Thymus (tissue), 11 donors: ENCODE results near the gene PALD1. TPM values are rescaled to one million over a fixed set of nuclear protein-coding genes. Genes with fewer than 3 reads are reported as not detected.

ENCODE experiments used
- DNase-seq, 9 donors: peaks; one replicate each; pipeline ENCODE4 v3.0.0-alpha.2; 2013; ENCODE audit warnings: low spot score in 9 of 9, low read depth in 6 of 9, missing footprints in 1 of 9
- H3K27ac ChIP-seq, 2 donors: one replicate each; pipeline ENCODE4 v1.5.1; 2013; ENCODE audit warnings: control low read depth in 1 of 2, low read depth in 1 of 2, low read length in 1 of 2, mild to moderate bottlenecking in 1 of 2, moderate library complexity in 1 of 2
- H3K27me3 ChIP-seq, 2 donors: one replicate each; pipeline ENCODE4 v1.5.1; 2013; ENCODE audit warnings: low read length in 1 of 2; ENCODE audit not compliant: control insufficient read depth in 2 of 2, insufficient read depth in 1 of 2
- H3K36me3 ChIP-seq, 2 donors: one replicate each; pipeline ENCODE4 v1.5.1; 2013; ENCODE audit warnings: low read length in 1 of 2, mild to moderate bottlenecking in 1 of 2, moderate library complexity in 1 of 2; ENCODE audit not compliant: control insufficient read depth in 2 of 2, insufficient read depth in 2 of 2
- H3K4me1 ChIP-seq, 2 donors: one replicate each; pipeline ENCODE4 v1.5.1; 2013; ENCODE audit warnings: low read length in 2 of 2; ENCODE audit not compliant: control insufficient read depth in 2 of 2, insufficient read depth in 2 of 2
- H3K4me3 ChIP-seq, 2 donors: one replicate each; pipeline ENCODE4 v1.5.1; 2013; ENCODE audit warnings: low read length in 2 of 2, control low read depth in 1 of 2, mild to moderate bottlenecking in 1 of 2
- H3K9me3 ChIP-seq, 2 donors: one replicate each; pipeline ENCODE4 v1.5.1; 2013; ENCODE audit warnings: low read length in 1 of 2, mild to moderate bottlenecking in 1 of 2; ENCODE audit not compliant: control insufficient read depth in 2 of 2, insufficient read depth in 1 of 2
- WGBS: extraction: QIAGEN DNeasy Blood & Tissue Kit; methylation state at CpG from one replicate; pipeline ENCODE4 v1.1.7; 2013; 5-methylcytosine and 5-hydroxymethylcytosine counted together
- polyA plus RNA-seq: library from polyadenylated mRNA; stranded (reverse); fragments of 200-250 nt; gene quantifications from one replicate; pipeline ENCODE4 v1.2.3, GENCODE V29; 2013
- total RNA-seq: library from RNA; stranded (reverse); fragments of 120-200 nt; gene quantifications from one replicate; pipeline ENCODE4 v1.2.4, GENCODE V29; 2013
- donor health status: healthy.

The PALD1 gene
- total and polyA plus RNA-seq, 2 donors: 7.3 to 10.3 TPM

GRCh38 chr10:70509757-70510147 is 31.2 kb downstream of the PALD1 start:
- Histone ChIP-seq H3K36me3 (no peaks in the 10 kb centered on the region), H3K27ac (no peak overlapping the region), H3K4me3 (no peak overlapping the region), H3K9me3 (no peaks in the 10 kb centered on the region), H3K4me1 (peaks cover 0 to 24% of the 10 kb centered on the region in 2 donors), H3K27me3 (peaks cover 0 to 2% of the 10 kb centered on the region in 2 donors)
- DNase-seq: no peak
- WGBS: 96% methylated on average over 7 of the region's 7 CpGs

DNA sequence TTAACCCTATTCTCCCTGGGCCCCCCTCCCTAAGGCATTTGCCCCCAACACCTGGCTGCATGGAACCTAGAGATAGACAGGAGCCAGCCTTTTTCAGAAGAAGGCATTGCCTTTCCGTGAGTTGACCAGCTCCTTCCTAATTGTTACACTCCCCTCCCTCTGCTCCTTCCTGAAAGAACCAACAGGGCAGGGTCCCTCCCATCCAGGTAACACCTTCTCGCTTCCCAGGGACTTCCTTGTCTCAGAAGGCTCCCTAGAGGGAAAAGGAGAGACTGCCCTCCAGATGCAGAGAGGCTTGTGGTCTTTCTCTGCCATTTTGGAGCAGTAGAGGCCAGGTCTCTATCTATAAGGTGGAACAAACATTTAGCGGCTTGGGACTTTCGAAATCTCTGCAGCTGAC is 31.9 kb downstream of the PALD1 start:
- H3K9me3 ChIP-seq: no peaks in the 10 kb centered on the region
- no peak for DNase-seq
- H3K27me3 ChIP-seq: peaks cover 0 to 2% of the 10 kb centered on the region in 2 donors
- H3K27ac ChIP-seq: no peak overlapping the region
- no peak overlapping the region for H3K4me3 ChIP-seq
- WGBS: 97% methylated on average over 4 of the region's 4 CpGs
- no peaks in the 10 kb centered on the region for H3K36me3 ChIP-seq
- peaks cover 0 to 24% of the 10 kb centered on the region in 2 donors for H3K4me1 ChIP-seq

DNA sequence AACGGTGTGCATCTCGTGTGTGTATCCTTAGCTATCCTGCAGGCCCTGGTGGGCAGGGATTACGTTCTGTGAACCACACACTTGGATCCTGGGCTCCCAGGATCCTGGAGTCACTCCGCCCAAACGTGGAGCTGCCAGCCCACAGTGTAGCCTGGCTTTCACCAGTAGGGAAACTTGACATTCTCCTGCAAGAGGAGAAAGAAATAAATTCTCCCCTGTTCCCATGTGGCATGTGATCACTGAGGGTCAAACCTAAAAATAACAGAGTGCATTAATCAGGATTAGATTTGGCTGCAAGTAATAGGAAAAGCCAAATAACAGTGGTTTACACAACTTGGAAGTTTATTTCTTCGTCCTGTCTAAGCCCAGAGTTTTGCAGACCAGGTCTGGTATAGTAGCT is 32.3 kb downstream of the PALD1 start:
- H3K27me3 ChIP-seq: peaks cover 0 to 2% of the 10 kb centered on the region in 2 donors
- H3K4me1 ChIP-seq: peaks cover 0 to 24% of the 10 kb centered on the region in 2 donors
- H3K27ac ChIP-seq: no peak overlapping the region
- 95% methylated on average over 6 of the region's 6 CpGs for WGBS
- no peaks in the 10 kb centered on the region for H3K9me3 ChIP-seq
- H3K36me3 ChIP-seq: no peaks in the 10 kb centered on the region
- H3K4me3 ChIP-seq: no peak overlapping the region
- no peak for DNase-seq

DNA sequence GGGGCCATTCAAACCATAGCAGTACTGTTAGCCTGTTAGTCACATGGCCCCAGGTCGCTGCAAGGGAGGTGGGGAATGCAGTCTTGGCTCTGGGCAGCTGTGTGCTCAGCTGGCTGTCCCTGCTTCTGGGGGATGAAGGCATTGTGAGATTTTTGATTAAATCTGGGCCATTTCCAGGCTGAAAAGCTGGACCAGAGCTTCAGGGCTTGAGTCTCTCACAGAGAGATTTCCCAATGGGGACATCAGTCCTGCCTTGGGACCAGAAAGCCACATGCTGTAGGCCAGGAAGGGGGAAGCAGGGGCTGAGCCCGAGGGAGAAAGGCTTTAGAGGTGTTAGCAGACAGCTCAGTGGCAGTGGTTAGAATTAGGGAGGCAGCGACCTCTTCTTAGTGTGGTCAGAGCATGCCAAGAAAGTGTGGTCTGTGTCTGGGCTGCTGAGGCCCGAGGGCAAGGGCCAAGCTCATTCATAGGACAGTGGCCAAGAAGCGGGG is 33.6 kb downstream of the PALD1 start:
- Histone ChIP-seq H3K4me1 (peaks cover 0 to 24% of the 10 kb centered on the region in 2 donors), H3K36me3 (no peaks in the 10 kb centered on the region), H3K27me3 (peaks cover 0 to 2% of the 10 kb centered on the region in 2 donors), H3K9me3 (no peaks in the 10 kb centered on the region), H3K27ac (no peak overlapping the region), H3K4me3 (no peak overlapping the region)
- WGBS: 92% methylated on average over 5 of the region's 5 CpGs
- no peak for DNase-seq

GRCh38 chr10:70513848-70514309 is 35.3 kb downstream of the PALD1 start:
- 86% methylated on average over 14 of the region's 14 CpGs for WGBS
- peaks cover 0 to 17% of the 10 kb centered on the region in 2 donors for H3K4me1 ChIP-seq
- no peak for DNase-seq
- H3K4me3 ChIP-seq: no peak overlapping the region
- peaks cover 0 to 2% of the 10 kb centered on the region in 2 donors for H3K27me3 ChIP-seq
- H3K36me3 ChIP-seq: no peaks in the 10 kb centered on the region
- H3K9me3 ChIP-seq: no peaks in the 10 kb centered on the region
- no peak overlapping the region for H3K27ac ChIP-seq

GRCh38 chr10:70514591-70514990 is 36.0 kb downstream of the PALD1 start:
- 97% methylated on average over 8 of the region's 8 CpGs for WGBS
- no peaks in the 10 kb centered on the region for H3K9me3 ChIP-seq
- H3K27me3 ChIP-seq: no peaks in the 10 kb centered on the region
- H3K27ac ChIP-seq: no peak overlapping the region
- H3K36me3 ChIP-seq: no peaks in the 10 kb centered on the region
- DNase-seq: no peak
- H3K4me1 ChIP-seq: peaks cover 0 to 10% of the 10 kb centered on the region in 2 donors
- no peak overlapping the region for H3K4me3 ChIP-seq

- Histone ChIP-seq H3K27ac (no peak overlapping the region), H3K4me1 (peaks cover 0 to 5% of the 10 kb centered on the region in 2 donors), H3K27me3 (no peaks in the 10 kb centered on the region), H3K9me3 (no peaks in the 10 kb centered on the region), H3K4me3 (no peak overlapping the region), H3K36me3 (no peaks in the 10 kb centered on the region)
- DNase-seq: no peak
- 97% methylated on average over 8 of the region's 8 CpGs for WGBS
Observed at GRCh38 chr10:70515035-70515667, 36.6 kb downstream of the PALD1 start.

- Histone ChIP-seq H3K4me1 (peaks cover 0 to 11% of the 10 kb centered on the region in 2 donors), H3K36me3 (no peaks in the 10 kb centered on the region), H3K9me3 (no peaks in the 10 kb centered on the region), H3K27ac (no peak overlapping the region), H3K27me3 (no peaks in the 10 kb centered on the region), H3K4me3 (no peak overlapping the region)
- DNase-seq: no peak
- over 99% methylated on average over 5 of the region's 5 CpGs for WGBS
Observed at GRCh38 chr10:70518695-70519094, 40.1 kb downstream of the PALD1 start.

GRCh38 chr10:70523057-70523456 is 44.5 kb downstream of the PALD1 start:
- DNase-seq: no peak
- no peak overlapping the region for H3K27ac ChIP-seq
- 88% methylated on average over 6 of the region's 6 CpGs for WGBS

More at GRCh38 chr10:70523057-70523456, 44.5 kb downstream of the PALD1 start:
- H3K27me3 ChIP-seq: no peaks in the 10 kb centered on the region
- H3K4me3 ChIP-seq: no peak overlapping the region
- H3K36me3 ChIP-seq: no peaks in the 10 kb centered on the region
- peaks cover 0 to 9% of the 10 kb centered on the region in 2 donors for H3K4me1 ChIP-seq
- no peaks in the 10 kb centered on the region for H3K9me3 ChIP-seq
